22Rv1 (cell line): ENCODE data around the gene RSF1.

Experiments used
- CTCF ChIP-seq: fragments of 450-650 bp; IDR thresholded peaks from 2 replicates; pipeline ENCODE4 v1.5.1; 2017; ENCODE audit warnings: mild to moderate bottlenecking
- ZFX ChIP-seq: fragments of 450-650 bp; IDR thresholded peaks from 2 replicates; pipeline ENCODE4 v1.6.1; 2017; ENCODE audit warnings: antibody characterized with exemption, borderline replicate concordance

GRCh38 chr11:77771135-77771534, 49.4 kb downstream of the RSF1 start:
- no peak for TF ChIP-seq CTCF
- TF ChIP-seq ZFX = no peak
